ENCODE results near the gene ZNF438.

DNA sequence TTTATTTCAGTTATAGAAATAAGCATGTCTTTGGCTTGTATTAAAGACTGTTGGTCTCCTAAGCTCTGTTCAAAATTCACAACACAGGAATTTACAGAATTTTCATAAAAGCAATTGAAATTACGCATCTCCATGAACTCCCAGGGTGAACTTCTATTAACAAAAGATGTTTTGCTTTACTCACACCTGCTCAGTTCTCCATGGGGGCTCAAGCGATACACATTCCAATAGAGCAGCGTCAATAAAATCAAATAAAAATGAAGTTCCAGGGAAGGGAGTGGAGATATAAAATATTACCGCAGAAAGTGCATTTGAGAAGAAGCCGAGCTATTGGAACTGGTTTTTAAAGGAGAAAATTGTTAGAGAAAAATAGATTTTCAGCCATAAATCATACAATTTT is 41.5 kb upstream of the ZNF438 start:
- TF ChIP-seq POLR2A (IDR thresholded peaks at IDR 0.05; ENCODE audit: low read depth, low read length) (no peak), CTCF (conservative IDR thresholded peaks at IDR 0.05; ENCODE audit: low read depth, low read length) (no peak)
